AG04450 (cell line): ENCODE measurements around the gene PREX1. TPM values are rescaled to one million over a fixed set of nuclear protein-coding genes. Genes with fewer than 3 reads are reported as not detected.

Source experiments
- CTCF ChIA-PET: fragments of 300-600, 350-600 bp; formaldehyde crosslinking; extraction: SDS; loops from one replicate; lab custom pipeline; 2022; ENCODE audit warnings: antibody characterized with exemption, inconsistent platforms; lab: Charles Lee
- POLR2A ChIA-PET: fragments of 350-600 bp; formaldehyde crosslinking; extraction: SDS; loops from one replicate; lab custom pipeline; 2021; ENCODE audit warnings: antibody characterized with exemption, inconsistent platforms; lab: Yijun Ruan, JAX
- DNase-seq: peaks from one replicate; pipeline ENCODE4 v3.0.0-alpha.2; 2011; ENCODE audit warnings: low read depth, low spot score
- H3K27ac ChIP-seq: one replicate; pipeline ENCODE4 v1.5.1; 2012; ENCODE audit warnings: low read depth, low read length, control low read depth
- H3K27me3 ChIP-seq: one replicate; pipeline ENCODE4 v1.6.0; 2012; ENCODE audit warnings: low read length; ENCODE audit not compliant: control insufficient read depth, insufficient read depth
- H3K4me3 ChIP-seq: 2 replicates; pipeline ENCODE4 v1.5.1; 2011; ENCODE audit warnings: mild to moderate bottlenecking, low read depth, low read length, control low read depth
- H3K9me3 ChIP-seq: 2 replicates; pipeline ENCODE4 v1.5.1; 2012; ENCODE audit warnings: low read length; ENCODE audit not compliant: control insufficient read depth, insufficient read depth
- CTCF ChIP-seq: IDR thresholded peaks from 2 replicates; pipeline ENCODE4 v1.5.1; 2011; ENCODE audit warnings: low read depth, low read length, control low read depth, inconsistent platforms
- polyA plus RNA-seq: library from polyadenylated mRNA; depleted of rRNA; stranded (reverse); fragments of >200 nt; gene quantifications from 2 replicates; pipeline ENCODE4 v1.2.3, GENCODE V29; 2011

Gene PREX1
- polyA plus RNA-seq, 1 experiment, result 0.69 TPM

GRCh38 chr20:48645666-48646065, 182.1 kb downstream of the PREX1 start:
- no peak for DNase-seq
- POLR2A ChIA-PET, result no interaction called here
- no peak for TF ChIP-seq CTCF
- H3K27ac ChIP-seq, result no peak overlapping the region
- no peaks in the 10 kb centered on the region for H3K27me3 ChIP-seq
- CTCF ChIA-PET, result no interaction called here
- no peak overlapping the region for H3K4me3 ChIP-seq
- no peaks in the 10 kb centered on the region for H3K9me3 ChIP-seq

- ChIA-PET CTCF (interaction anchor here (0.6 kb wide), 1 partner anchor 12 kb away, joined by 4 read pairs; no protein-coding TSS in a partner anchor), POLR2A (interaction anchor here (0.6 kb wide), 1 partner anchor 245 kb away, joined by 7 read pairs; no protein-coding TSS in a partner anchor)
- no peak overlapping the region for H3K27ac ChIP-seq
- H3K27me3 ChIP-seq, result peaks cover 3% of the 10 kb centered on the region
- H3K4me3 ChIP-seq, result no peak overlapping the region
- no peaks in the 10 kb centered on the region for H3K9me3 ChIP-seq
- TF ChIP-seq CTCF, result no peak
- DNase-seq, result no peak
Measured at GRCh38 chr20:48644286-48644828, 183.4 kb downstream of the PREX1 start.

GRCh38 chr20:48642105-48642880, 185.5 kb downstream of the PREX1 start:
- DNase-seq, result no peak
- H3K4me3 ChIP-seq, result no peak overlapping the region
- H3K27me3 ChIP-seq, result peaks cover 3% of the 10 kb centered on the region
- TF ChIP-seq CTCF, result no peak
- POLR2A ChIA-PET, result no interaction called here
- CTCF ChIA-PET, result interaction anchor here (1.7 to 2.0 kb wide), 2 partner anchors 15 to 263 kb away, joined by 10 to 12 read pairs; no protein-coding TSS in a partner anchor
- H3K9me3 ChIP-seq, result no peaks in the 10 kb centered on the region
- H3K27ac ChIP-seq, result no peak overlapping the region

GRCh38 chr20:48640871-48641270, 186.9 kb downstream of the PREX1 start:
- TF ChIP-seq CTCF, result no peak
- Histone ChIP-seq H3K27ac (no peak overlapping the region), H3K27me3 (peaks cover 3% of the 10 kb centered on the region), H3K4me3 (no peak overlapping the region), H3K9me3 (no peaks in the 10 kb centered on the region)
- ChIA-PET POLR2A (no interaction called here), CTCF (interaction anchor here (1.1 kb wide), 1 partner anchor 20 kb away, joined by 3 read pairs; no protein-coding TSS in a partner anchor)
- DNase-seq, result no peak

GRCh38 chr20:48639899-48640298, 187.9 kb downstream of the PREX1 start:
- DNase-seq, result no peak
- H3K9me3 ChIP-seq, result no peaks in the 10 kb centered on the region
- H3K4me3 ChIP-seq, result no peak overlapping the region
- TF ChIP-seq CTCF, result no peak
- ChIA-PET CTCF (interaction anchor here (1.1 kb wide), 1 partner anchor 19 kb away, joined by 3 read pairs; no protein-coding TSS in a partner anchor), POLR2A (no interaction called here)
- no peak overlapping the region for H3K27ac ChIP-seq
- peaks cover 3% of the 10 kb centered on the region for H3K27me3 ChIP-seq
